ENCODE results near the gene RBM20. TPM values are rescaled to one million over a fixed set of nuclear protein-coding genes. Genes with fewer than 3 reads are reported as not detected.

The RBM20 gene
- polyA plus RNA-seq, 1 donor from 2014 or later: not detected

GRCh38 chr10:110783509-110784107, 139.5 kb downstream of the RBM20 start:
- H3K4me3 Mint-ChIP-seq: no peak overlapping the region
- H3K36me3 Mint-ChIP-seq: peaks cover 3% of the 10 kb centered on the region
- H3K9me3 Mint-ChIP-seq: no peaks in the 10 kb centered on the region
- peaks cover 4% of the 10 kb centered on the region for H3K27me3 Mint-ChIP-seq
- H3K27ac Mint-ChIP-seq: no peak overlapping the region
- H3K4me1 Mint-ChIP-seq: peaks cover 0 to 2% (median 0%) of the 10 kb centered on the region in 3 donors

- peaks cover 4% of the 10 kb centered on the region for H3K27me3 Mint-ChIP-seq
- H3K4me3 Mint-ChIP-seq: no peak overlapping the region
- H3K4me1 Mint-ChIP-seq: peaks cover 0 to 2% (median 0%) of the 10 kb centered on the region in 3 donors
- peaks cover 3% of the 10 kb centered on the region for H3K36me3 Mint-ChIP-seq
- no peak overlapping the region for H3K27ac Mint-ChIP-seq
- no peaks in the 10 kb centered on the region for H3K9me3 Mint-ChIP-seq
Observed at GRCh38 chr10:110784198-110784597, 140.1 kb downstream of the RBM20 start.

- Mint-ChIP-seq H3K36me3 (peaks cover 2% of the 10 kb centered on the region), H3K27me3 (peaks cover 2% of the 10 kb centered on the region), H3K27ac (no peak overlapping the region), H3K4me3 (no peak overlapping the region), H3K9me3 (no peaks in the 10 kb centered on the region), H3K4me1 (peaks cover 0 to 2% (median 0%) of the 10 kb centered on the region in 3 donors)
Observed at GRCh38 chr10:110786172-110786571, 142.0 kb downstream of the RBM20 start.

GRCh38 chr10:110788620-110789385, 144.7 kb downstream of the RBM20 start:
- Mint-ChIP-seq H3K4me1 (no peaks in the 10 kb centered on the region), H3K27ac (no peak overlapping the region), H3K36me3 (peaks cover 1% of the 10 kb centered on the region), H3K9me3 (no peaks in the 10 kb centered on the region), H3K27me3 (peaks cover 2% of the 10 kb centered on the region), H3K4me3 (no peak overlapping the region)

GRCh38 chr10:110789604-110790433, 145.7 kb downstream of the RBM20 start:
- Mint-ChIP-seq H3K9me3 (no peaks in the 10 kb centered on the region), H3K4me1 (no peaks in the 10 kb centered on the region), H3K4me3 (no peak overlapping the region), H3K36me3 (no peaks in the 10 kb centered on the region), H3K27me3 (peaks cover 5% of the 10 kb centered on the region), H3K27ac (peak overlapping the region in 1 of 3 donors; percentile 89)

GRCh38 chr10:110790913-110791506, 146.9 kb downstream of the RBM20 start:
- no peaks in the 10 kb centered on the region for H3K9me3 Mint-ChIP-seq
- no peak overlapping the region for H3K27ac Mint-ChIP-seq
- H3K27me3 Mint-ChIP-seq: peaks cover 5% of the 10 kb centered on the region
- H3K4me3 Mint-ChIP-seq: no peak overlapping the region
- no peaks in the 10 kb centered on the region for H3K36me3 Mint-ChIP-seq
- H3K4me1 Mint-ChIP-seq: no peaks in the 10 kb centered on the region

GRCh38 chr10:110791541-110792073, 147.5 kb downstream of the RBM20 start:
- Mint-ChIP-seq H3K36me3 (no peaks in the 10 kb centered on the region), H3K4me3 (no peak overlapping the region), H3K4me1 (no peaks in the 10 kb centered on the region), H3K9me3 (no peaks in the 10 kb centered on the region), H3K27ac (no peak overlapping the region), H3K27me3 (peaks cover 5% of the 10 kb centered on the region)

- Mint-ChIP-seq H3K4me1 (no peaks in the 10 kb centered on the region), H3K27me3 (peaks cover 4% of the 10 kb centered on the region), H3K9me3 (no peaks in the 10 kb centered on the region), H3K27ac (no peak overlapping the region), H3K36me3 (no peaks in the 10 kb centered on the region), H3K4me3 (no peak overlapping the region)
Observed at GRCh38 chr10:110792476-110793125, 148.5 kb downstream of the RBM20 start.

GRCh38 chr10:110793128-110793812, 149.1 kb downstream of the RBM20 start:
- Mint-ChIP-seq H3K9me3 (no peaks in the 10 kb centered on the region), H3K27ac (no peak overlapping the region), H3K4me1 (no peaks in the 10 kb centered on the region), H3K27me3 (peaks cover 3% of the 10 kb centered on the region), H3K4me3 (no peak overlapping the region), H3K36me3 (no peaks in the 10 kb centered on the region)

- Mint-ChIP-seq H3K9me3 (no peaks in the 10 kb centered on the region), H3K27ac (no peak overlapping the region), H3K4me3 (no peak overlapping the region), H3K4me1 (no peaks in the 10 kb centered on the region), H3K36me3 (no peaks in the 10 kb centered on the region), H3K27me3 (peaks cover 3% of the 10 kb centered on the region)
Observed at GRCh38 chr10:110793886-110794285, 149.8 kb downstream of the RBM20 start.

- H3K4me1 Mint-ChIP-seq: no peaks in the 10 kb centered on the region
- H3K36me3 Mint-ChIP-seq: no peaks in the 10 kb centered on the region
- H3K9me3 Mint-ChIP-seq: no peaks in the 10 kb centered on the region
- H3K27me3 Mint-ChIP-seq: peaks cover 3% of the 10 kb centered on the region
- no peak overlapping the region for H3K27ac Mint-ChIP-seq
- no peak overlapping the region for H3K4me3 Mint-ChIP-seq
Observed at GRCh38 chr10:110794808-110795207, 150.7 kb downstream of the RBM20 start.

GRCh38 chr10:110797416-110797815, 153.3 kb downstream of the RBM20 start:
- Mint-ChIP-seq H3K36me3 (no peaks in the 10 kb centered on the region), H3K4me3 (no peak overlapping the region), H3K4me1 (peaks cover 4 to 7% (median 5%) of the 10 kb centered on the region in 3 donors), H3K27me3 (peaks cover 5% of the 10 kb centered on the region), H3K27ac (no peak overlapping the region), H3K9me3 (no peaks in the 10 kb centered on the region)

- Mint-ChIP-seq H3K4me3 (peak overlapping the region in 1 of 4 donors; percentile 25), H3K36me3 (no peaks in the 10 kb centered on the region), H3K27ac (no peak overlapping the region), H3K9me3 (no peaks in the 10 kb centered on the region), H3K4me1 (peaks cover 9 to 16% (median 15%) of the 10 kb centered on the region in 3 donors), H3K27me3 (peaks cover 5% of the 10 kb centered on the region)
Observed at GRCh38 chr10:110798340-110798739, 154.2 kb downstream of the RBM20 start.

GRCh38 chr10:110802090-110802489, 158.0 kb downstream of the RBM20 start:
- Mint-ChIP-seq H3K9me3 (no peaks in the 10 kb centered on the region), H3K4me3 (peak overlapping the region in 3 of 4 donors; percentile 49 to 88 (median 52)), H3K36me3 (no peaks in the 10 kb centered on the region), H3K4me1 (peaks cover 23 to 30% (median 26%) of the 10 kb centered on the region in 3 donors), H3K27me3 (peaks cover 2% of the 10 kb centered on the region), H3K27ac (peak overlapping the region; percentile 12 to 92 (median 62))

All from IgD-negative memory B cell (primary cell).